Adrenal gland (tissue), 12 donors: ENCODE measurements around the gene COMT. TPM values are rescaled to one million over a fixed set of nuclear protein-coding genes. Genes with fewer than 3 reads are reported as not detected.
"Not testable (repeated sequence)": the region's sequence is repeated elsewhere in the genome, so short reads cannot be mapped to it uniquely, and the experiment has no call there.

Experiments used
- DNase-seq, 7 donors: peaks; one replicate each; pipeline ENCODE4 v3.0.0-alpha.2; 2019 to 2020
- H3K27ac ChIP-seq, 5 donors: fragments of 200-600 bp; sonication (generic) in 4 of 5; 1 replicate in 3 of 5; 2 replicates in 2 of 5; pipeline versions ENCODE4 v1.5.1 to v1.8.0; 2016 to 2020; ENCODE audit warnings: mild to moderate bottlenecking in 1 of 5
- H3K27me3 ChIP-seq: fragments of 200-600 bp; 2 replicates; pipeline ENCODE4 v1.8.0; 2021
- H3K36me3 ChIP-seq, 2 donors: fragments of 200-600 bp; replicated peaks in 1 of 2; 1 replicate in 1 of 2; 2 replicates in 1 of 2; pipeline versions ENCODE4 v1.5.1 to v1.8.0; 2018 to 2022
- H3K4me1 ChIP-seq, 2 donors: fragments of 200-600 bp; replicated peaks in 1 of 2; 1 replicate in 1 of 2; 2 replicates in 1 of 2; pipeline versions ENCODE4 v1.5.1 to v1.8.0; 2018 to 2021
- H3K4me3 ChIP-seq, 4 donors: fragments of 200-600 bp; sonication (generic) in 3 of 4; one replicate each; pipeline ENCODE4 v1.5.1; 2016 to 2018
- H3K9me3 ChIP-seq, 3 donors: fragments of 200-600 bp; sonication (generic) in 1 of 3; replicated peaks in 1 of 3; 1 replicate in 2 of 3; 2 replicates in 1 of 3; pipeline versions ENCODE4 v1.5.1 to v1.8.0; 2016 to 2021
- POLR2A ChIP-seq, 2 donors: fragments of 450-650 bp; IDR thresholded peaks; one replicate each; pipeline ENCODE4 v1.6.1; 2017; ENCODE audit warnings: antibody characterized with exemption in 2 of 2, mild to moderate bottlenecking in 2 of 2, moderate library complexity in 1 of 2
- WGBS, 4 donors: extraction: QIAGEN DNeasy Blood & Tissue Kit in 2 of 4; methylation state at CpG; one replicate each; pipeline versions ENCODE4 v1.1.5 to v1.1.7; 2013 to 2017; 5-methylcytosine and 5-hydroxymethylcytosine counted together
- intact Hi-C, 2 donors: fragments of 100-400 bp; cut with DNase I; formaldehyde crosslinking; loops; one replicate each; pipeline versions ENCODE4 v1.14.1 to v1.15.0; 2022 to 2023
- polyA plus RNA-seq, 3 donors: library from polyadenylated mRNA; stranded (reverse); fragments of 200-250 nt in 2 of 3; fragments of 350-450 nt in 1 of 3; fragmentation: Illumina TruSeq in 1 of 3; extraction: RNeasy Lipid Tissue Mini Kit (QIAGEN cat#74804) in 1 of 3; gene quantifications; one replicate each; pipeline ENCODE4 v1.2.3, GENCODE V29; 2013 to 2014
- total RNA-seq, 9 donors: library from RNA; depleted of rRNA in 4 of 9; stranded (reverse); fragments of >200 nt in 4 of 9; fragments of 120-200 nt in 1 of 9; fragmentation: NEBNext Ultra II Directional in 1 of 9; extraction: Animal tissue kit (Norgen Biotek cat#: 25700) in 1 of 9; gene quantifications; one replicate each; pipeline versions ENCODE4 v1.1.0 to v1.2.4, GENCODE V29; 2013 to 2023
- TF ChIP-seq, protein P1 (sequence below), 6 experiments: fragments of 450-650 bp in 4 of 6; fragments of 200-600 bp in 2 of 6; sonication (generic) in 1 of 6; IDR thresholded peaks; 1 replicate in 5 of 6; 2 replicates in 1 of 6; pipeline versions ENCODE4 v1.5.1 to v1.8.0; 2016 to 2021; ENCODE audit warnings: antibody characterized with exemption in 6 of 6, mild to moderate bottlenecking in 2 of 6, moderate library complexity in 1 of 6
- donor health status: healthy with polysubstance abuse.
- donor health status: Bipolar disorder and iron deficiency.
- donor health status: DM: yes; HTN: yes; CAD: no.
- donor health status: DM: no; HTN: no; CAD: no.
- donor health status: DM: no; HTN: no; CAD: no.
- donor health status: DM: yes; HTN: yes; CAD: no.

COMT gene
- total and polyA plus RNA-seq, 12 donors: 51.3 to 743 (median 390) TPM

DNA sequence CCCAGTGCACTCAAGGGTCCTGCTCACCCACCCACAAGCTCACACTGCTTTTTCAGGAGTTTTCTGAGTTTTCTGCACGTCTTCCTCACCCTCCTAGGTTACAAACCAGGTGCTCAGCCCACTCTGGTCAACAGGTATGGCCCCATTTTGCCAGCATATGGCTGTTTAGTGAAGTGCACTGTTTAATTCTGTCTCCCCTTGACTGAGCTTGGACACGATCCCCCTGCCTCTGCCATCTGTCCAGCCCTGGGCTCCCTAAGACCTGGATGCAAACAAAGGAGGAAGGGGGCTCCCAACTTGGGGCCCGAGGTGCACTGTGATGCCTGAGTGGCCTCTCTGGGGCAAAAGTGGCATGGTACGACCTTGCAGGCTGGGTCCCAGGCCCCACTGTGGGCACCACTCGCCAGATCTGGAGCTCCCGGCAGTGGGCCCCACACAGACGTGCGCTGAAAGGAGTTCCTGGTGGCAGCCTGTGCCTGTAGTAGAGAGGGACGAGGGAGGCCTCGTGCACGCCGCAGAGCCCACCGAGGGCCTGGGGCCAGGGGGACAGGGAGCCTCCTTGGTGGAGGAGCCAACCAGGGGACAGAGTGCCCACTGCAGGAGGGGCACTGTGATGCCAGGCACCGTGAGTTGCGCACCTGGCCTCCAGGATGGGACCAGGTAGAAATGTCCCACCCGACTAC is 37.3 kb upstream of the COMT start:
- WGBS, 4 donors: 86 to 90% (median 87%) methylated on average over 6 to 16 of the region's 16 CpGs
- peaks cover 0 to 6% of the 10 kb centered on the region in 2 donors for H3K36me3 ChIP-seq
- TF ChIP-seq, protein P1, sequence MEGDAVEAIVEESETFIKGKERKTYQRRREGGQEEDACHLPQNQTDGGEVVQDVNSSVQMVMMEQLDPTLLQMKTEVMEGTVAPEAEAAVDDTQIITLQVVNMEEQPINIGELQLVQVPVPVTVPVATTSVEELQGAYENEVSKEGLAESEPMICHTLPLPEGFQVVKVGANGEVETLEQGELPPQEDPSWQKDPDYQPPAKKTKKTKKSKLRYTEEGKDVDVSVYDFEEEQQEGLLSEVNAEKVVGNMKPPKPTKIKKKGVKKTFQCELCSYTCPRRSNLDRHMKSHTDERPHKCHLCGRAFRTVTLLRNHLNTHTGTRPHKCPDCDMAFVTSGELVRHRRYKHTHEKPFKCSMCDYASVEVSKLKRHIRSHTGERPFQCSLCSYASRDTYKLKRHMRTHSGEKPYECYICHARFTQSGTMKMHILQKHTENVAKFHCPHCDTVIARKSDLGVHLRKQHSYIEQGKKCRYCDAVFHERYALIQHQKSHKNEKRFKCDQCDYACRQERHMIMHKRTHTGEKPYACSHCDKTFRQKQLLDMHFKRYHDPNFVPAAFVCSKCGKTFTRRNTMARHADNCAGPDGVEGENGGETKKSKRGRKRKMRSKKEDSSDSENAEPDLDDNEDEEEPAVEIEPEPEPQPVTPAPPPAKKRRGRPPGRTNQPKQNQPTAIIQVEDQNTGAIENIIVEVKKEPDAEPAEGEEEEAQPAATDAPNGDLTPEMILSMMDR (IDR thresholded peaks at IDR 0.05): no peak
- TF ChIP-seq POLR2A (IDR thresholded peaks at IDR 0.05): no peak
- no peaks in the 10 kb centered on the region for H3K4me1 ChIP-seq
- no peak overlapping the region for H3K4me3 ChIP-seq
- DNase-seq: no peak
- intact Hi-C loops: no loop called here
- no peaks in the 10 kb centered on the region for H3K27me3 ChIP-seq
- H3K9me3 ChIP-seq: no peaks in the 10 kb centered on the region
- no peak overlapping the region for H3K27ac ChIP-seq

DNA sequence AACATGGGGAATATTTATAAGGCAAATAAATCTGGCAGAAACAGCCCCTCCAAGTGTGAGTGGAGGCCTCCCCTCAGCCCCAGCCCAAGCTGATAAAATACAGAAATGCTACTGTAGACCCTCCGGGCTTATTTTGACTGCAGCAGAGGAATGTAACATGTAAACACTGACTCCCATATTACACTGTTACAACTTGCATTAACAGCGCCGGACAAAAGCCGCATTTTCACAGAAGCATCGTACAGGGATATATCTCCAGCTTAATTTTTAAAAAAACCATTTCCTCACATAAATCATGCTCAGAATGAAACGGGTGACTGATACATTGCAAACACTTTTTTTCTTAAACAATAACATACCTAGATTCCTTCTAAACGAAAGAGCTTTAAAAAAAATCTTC is 36.6 kb upstream of the COMT start:
- peaks cover 0 to 6% of the 10 kb centered on the region in 2 donors for H3K36me3 ChIP-seq
- H3K4me1 ChIP-seq: no peaks in the 10 kb centered on the region
- no peaks in the 10 kb centered on the region for H3K27me3 ChIP-seq
- TF ChIP-seq, protein P1 (IDR thresholded peaks at IDR 0.05): no peak
- no peak for TF ChIP-seq POLR2A (IDR thresholded peaks at IDR 0.05)
- no peaks in the 10 kb centered on the region for H3K9me3 ChIP-seq
- intact Hi-C loops: no loop called here
- 86 to 90% (median 87%) methylated on average over 7 of the region's 7 CpGs for WGBS, 4 donors
- no peak for DNase-seq
- H3K4me3 ChIP-seq: no peak overlapping the region
- H3K27ac ChIP-seq: no peak overlapping the region

DNA sequence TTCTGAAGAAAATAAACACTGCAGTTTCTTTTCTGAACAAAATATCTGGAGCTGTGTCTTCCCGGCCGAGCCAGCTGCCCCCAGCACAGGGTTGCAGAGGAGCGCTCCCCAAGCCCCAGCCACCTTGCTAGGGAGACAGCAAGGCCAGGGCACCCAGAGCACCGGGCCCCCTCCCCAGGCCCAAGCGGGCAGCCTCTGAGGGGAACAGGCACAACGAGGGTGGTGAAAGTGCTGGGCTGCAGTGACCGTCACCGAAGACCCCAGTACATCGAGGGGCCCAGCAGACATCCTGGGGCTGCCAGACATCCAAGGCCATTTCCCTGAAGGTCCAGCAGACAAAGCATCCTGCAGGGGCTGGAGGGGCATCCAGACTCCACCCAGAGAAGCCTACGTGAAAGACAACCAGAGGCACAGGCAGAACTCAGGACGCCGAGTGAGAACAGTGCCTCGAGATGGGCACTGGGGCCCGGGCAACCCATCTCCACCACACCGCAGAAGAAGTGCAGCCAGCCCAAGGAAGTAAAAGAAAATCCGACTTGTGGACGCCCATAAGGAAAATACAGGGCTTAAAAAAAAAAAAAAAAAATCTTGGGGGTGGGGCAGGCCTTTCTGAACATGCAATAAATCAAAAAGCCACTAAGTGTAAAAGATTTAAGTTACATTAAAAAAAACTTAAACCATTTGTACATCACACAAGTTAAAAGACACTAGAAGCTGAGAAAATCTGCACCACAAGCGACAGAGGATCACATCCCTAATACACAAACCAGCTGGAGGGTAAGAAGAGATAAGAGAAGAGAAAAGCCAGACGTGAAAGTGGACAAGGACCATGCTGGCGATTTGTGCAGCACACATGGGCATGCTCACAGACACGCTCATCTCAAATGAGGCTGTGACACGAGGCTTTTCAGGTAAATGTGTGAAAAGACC is 36.0 kb upstream of the COMT start:
- Histone ChIP-seq H3K9me3 (no peaks in the 10 kb centered on the region), H3K4me3 (no peak overlapping the region), H3K4me1 (no peaks in the 10 kb centered on the region), H3K27me3 (no peaks in the 10 kb centered on the region), H3K27ac (no peak overlapping the region), H3K36me3 (peaks cover 0 to 11% of the 10 kb centered on the region in 2 donors)
- 79 to 90% (median 82%) methylated on average over 16 to 22 of the region's 22 CpGs for WGBS, 4 donors
- no peak for DNase-seq
- TF ChIP-seq, protein P1 (IDR thresholded peaks at IDR 0.05): no peak
- TF ChIP-seq POLR2A (IDR thresholded peaks at IDR 0.05): no peak
- intact Hi-C loops: no loop called here

DNA sequence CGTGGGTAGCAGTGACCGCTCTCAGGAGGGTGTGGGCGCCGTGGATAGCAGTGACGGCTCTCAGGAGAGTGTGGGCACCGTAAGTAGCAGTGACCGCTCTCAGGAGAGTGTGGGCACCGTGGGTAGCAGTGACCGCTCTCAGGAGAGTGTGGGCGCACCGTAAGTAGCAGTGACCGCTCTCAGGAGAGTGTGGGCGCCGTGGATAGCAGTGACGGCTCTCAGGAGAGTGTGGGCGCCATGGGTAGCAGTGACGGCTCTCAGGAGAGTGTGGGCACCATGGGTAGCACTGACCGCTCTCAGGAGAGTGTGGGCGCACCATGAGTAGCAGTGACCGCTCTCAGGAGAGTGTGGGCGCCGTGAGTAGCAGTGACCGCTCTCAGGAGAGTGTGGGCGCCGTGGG is 34.7 kb upstream of the COMT start:
- H3K4me3 ChIP-seq, DNase-seq, H3K36me3 ChIP-seq, intact Hi-C loops, H3K27ac ChIP-seq, H3K4me1 ChIP-seq, H3K9me3 ChIP-seq, H3K27me3 ChIP-seq: not testable (repeated sequence)
- 90 to 94% (median 94%) methylated on average over 19 to 25 of the region's 25 CpGs for WGBS, 4 donors

DNA sequence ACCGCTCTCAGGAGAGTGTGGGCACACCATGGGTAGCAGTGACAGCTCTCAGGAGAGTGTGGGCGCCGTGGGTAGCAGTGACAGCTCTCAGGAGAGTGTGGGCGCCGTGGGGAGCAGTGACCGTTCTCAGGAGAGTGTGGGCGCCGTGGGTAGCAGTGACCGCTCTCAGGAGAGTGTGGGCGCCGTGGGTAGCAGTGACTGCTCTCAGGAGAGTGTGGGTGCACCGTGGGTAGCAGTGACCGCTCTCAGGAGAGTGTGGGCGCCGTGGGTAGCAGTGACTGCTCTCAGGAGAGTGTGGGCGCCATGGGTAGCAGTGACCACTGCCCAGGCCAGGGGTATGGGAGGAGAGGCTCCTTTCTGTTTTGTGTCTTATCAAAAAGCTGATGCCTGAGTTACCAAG is 33.7 kb upstream of the COMT start:
- H3K4me1 ChIP-seq, DNase-seq, H3K9me3 ChIP-seq, H3K36me3 ChIP-seq, H3K4me3 ChIP-seq, H3K27me3 ChIP-seq, intact Hi-C loops, H3K27ac ChIP-seq: not testable (repeated sequence)
- WGBS, 4 donors: 92 to 95% (median 94%) methylated on average over 4 to 16 of the region's 16 CpGs
